Caco-2 (cell line): ENCODE data around the gene GLE1. TPM values are rescaled to one million over a fixed set of nuclear protein-coding genes. Genes with fewer than 3 reads are reported as not detected.

Source experiments
- BruUV-seq: library from RNA; stranded (reverse); fragments of 400-500 nt; replicated peaks from 2 replicates; lab custom pipeline; 2021; lab: Mats Ljungman, UMichigan
- CTCF ChIA-PET: fragments of 300-600 bp; sonication (Branson Sonifier 250); formaldehyde crosslinking; loops from one replicate; lab custom pipeline; 2022; ENCODE audit warnings: antibody characterized with exemption; lab: Charles Lee
- POLR2A ChIA-PET: fragments of 300-600 bp; sonication (Branson Sonifier 250); formaldehyde crosslinking; loops from one replicate; lab custom pipeline; 2022; ENCODE audit warnings: antibody characterized with exemption; lab: Charles Lee
- DNase-seq, 2 experiments: peaks; one replicate each; pipeline versions ENCODE4 v3.0.0 to v3.0.0-alpha.2; 2020 to 2022
- H3K27me3 ChIP-seq: replicated peaks from 2 replicates; pipeline ENCODE4 v1.6.0; 2011; ENCODE audit warnings: low read length; ENCODE audit not compliant: control insufficient read depth, insufficient read depth
- H3K36me3 ChIP-seq: 2 replicates; pipeline ENCODE4 v1.5.1; 2011; ENCODE audit warnings: low read length; ENCODE audit not compliant: control insufficient read depth, insufficient read depth
- H3K4me1 ChIP-seq: fragments of 250-450 bp; sonication (Bioruptor Pico); 2 replicates; pipeline ENCODE4 v1.5.1; 2020; ENCODE audit warnings: mild to moderate bottlenecking
- H3K4me3 ChIP-seq: 2 replicates; pipeline ENCODE4 v1.5.1; 2011; ENCODE audit warnings: low read depth, mild to moderate bottlenecking, control low read depth, low read length
- H3K9me3 ChIP-seq: fragments of 250-450 bp; sonication (Bioruptor Pico); 2 replicates; pipeline ENCODE4 v1.5.1; 2020; ENCODE audit warnings: mild to moderate bottlenecking, moderate library complexity
- H3K27ac Mint-ChIP-seq: one replicate; pipeline ENCODE4 v1.8.0; 2022; ENCODE audit warnings: mixed read lengths; ENCODE audit not compliant: unreplicated experiment
- H3K27me3 Mint-ChIP-seq: one replicate; pipeline ENCODE4 v1.8.0; 2022; ENCODE audit warnings: mixed read lengths; ENCODE audit not compliant: insufficient read depth, unreplicated experiment
- H3K36me3 Mint-ChIP-seq: one replicate; pipeline ENCODE4 v1.8.0; 2022; ENCODE audit warnings: mild to moderate bottlenecking, mixed read lengths; ENCODE audit not compliant: insufficient read depth, unreplicated experiment
- H3K4me1 Mint-ChIP-seq: one replicate; pipeline ENCODE4 v1.8.0; 2022; ENCODE audit warnings: low read depth, mixed read lengths; ENCODE audit not compliant: unreplicated experiment
- H3K4me3 Mint-ChIP-seq: one replicate; pipeline ENCODE4 v1.8.0; 2022; ENCODE audit warnings: mild to moderate bottlenecking, moderate library complexity, mixed read lengths; ENCODE audit not compliant: unreplicated experiment
- H3K9me3 Mint-ChIP-seq: one replicate; pipeline ENCODE4 v1.8.0; 2022; ENCODE audit warnings: mixed read lengths; ENCODE audit not compliant: unreplicated experiment
- intact Hi-C: fragments of 100-400 bp; cut with micrococcal nuclease; formaldehyde crosslinking; loops from one replicate; pipeline ENCODE4 v1.10.0; 2022; ENCODE audit not compliant: unreplicated experiment
- total RNA-seq: library from RNA; stranded (reverse); gene quantifications from 2 replicates; pipeline ENCODE4 v1.2.3, GENCODE V29; 2022
- TF ChIP-seq, protein P1 (sequence below), 2 experiments: fragments of 200-600 bp in 1 of 2; IDR thresholded peaks; 1 replicate in 1 of 2; 2 replicates in 1 of 2; pipeline versions ENCODE4 v1.5.1 to v1.8.0; 2011 to 2022; ENCODE audit warnings: antibody characterized with exemption in 1 of 2, control low read depth in 1 of 2, inconsistent platforms in 1 of 2, low read depth in 1 of 2, low read length in 1 of 2, mild to moderate bottlenecking in 1 of 2, moderate library complexity in 1 of 2; ENCODE audit not compliant: insufficient read depth in 1 of 2, severe bottlenecking in 1 of 2, unreplicated experiment in 1 of 2

Gene GLE1
- total RNA-seq, 1 experiment from 2014 or later = 30.4 TPM

DNA sequence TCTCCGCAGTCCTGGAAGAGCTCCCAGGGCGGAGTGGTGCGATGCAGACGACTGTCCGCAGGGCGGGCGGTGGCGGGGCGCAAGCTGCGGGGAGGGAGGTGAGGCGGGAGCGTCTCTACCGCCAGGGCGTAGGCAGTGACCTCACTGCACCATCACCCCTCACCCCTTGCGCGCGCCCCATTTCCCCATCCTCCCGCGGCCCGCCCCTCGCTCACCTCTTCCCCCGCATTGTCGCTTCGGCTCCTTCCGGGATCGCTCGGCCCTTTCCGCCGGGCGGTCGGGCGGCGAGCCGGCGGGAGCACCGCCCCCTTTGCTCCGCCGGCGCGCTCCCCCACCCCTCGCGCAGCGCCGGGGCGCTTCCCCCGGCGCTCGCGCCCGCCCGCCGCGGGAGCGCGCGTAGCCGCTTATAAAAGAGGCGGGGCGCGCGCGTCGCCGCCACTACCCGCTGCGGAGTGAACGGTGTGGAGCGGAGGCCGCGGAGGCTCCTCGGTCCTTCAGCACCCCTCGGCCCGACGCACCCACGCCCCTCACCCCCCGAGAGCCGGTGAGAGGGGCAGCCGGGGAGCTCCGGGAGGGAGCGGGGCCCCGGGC lies 47.7 kb downstream of the GLE1 start, which contains the start of gene SPTAN1:
SPTAN1 (plus strand) TSS at position 435 of the 591 bp plus-strand sequence. CDS start 14,154 bp downstream, outside the sequence.
- H3K4me1 Mint-ChIP-seq = peaks cover 12% of the 10 kb centered on the region
- peaks cover 5% of the 10 kb centered on the region for H3K36me3 Mint-ChIP-seq
- no peak within 1 kb of the TSS for H3K27ac Mint-ChIP-seq
- Histone ChIP-seq H3K9me3 (no peaks in the 10 kb centered on the region), H3K27me3 (no peaks in the 10 kb centered on the region), H3K4me3 (peak within 1 kb of the TSS; percentile 93), H3K4me1 (peaks cover 37% of the 10 kb centered on the region), H3K36me3 (no peaks in the 10 kb centered on the region)
- TF ChIP-seq, protein P1, sequence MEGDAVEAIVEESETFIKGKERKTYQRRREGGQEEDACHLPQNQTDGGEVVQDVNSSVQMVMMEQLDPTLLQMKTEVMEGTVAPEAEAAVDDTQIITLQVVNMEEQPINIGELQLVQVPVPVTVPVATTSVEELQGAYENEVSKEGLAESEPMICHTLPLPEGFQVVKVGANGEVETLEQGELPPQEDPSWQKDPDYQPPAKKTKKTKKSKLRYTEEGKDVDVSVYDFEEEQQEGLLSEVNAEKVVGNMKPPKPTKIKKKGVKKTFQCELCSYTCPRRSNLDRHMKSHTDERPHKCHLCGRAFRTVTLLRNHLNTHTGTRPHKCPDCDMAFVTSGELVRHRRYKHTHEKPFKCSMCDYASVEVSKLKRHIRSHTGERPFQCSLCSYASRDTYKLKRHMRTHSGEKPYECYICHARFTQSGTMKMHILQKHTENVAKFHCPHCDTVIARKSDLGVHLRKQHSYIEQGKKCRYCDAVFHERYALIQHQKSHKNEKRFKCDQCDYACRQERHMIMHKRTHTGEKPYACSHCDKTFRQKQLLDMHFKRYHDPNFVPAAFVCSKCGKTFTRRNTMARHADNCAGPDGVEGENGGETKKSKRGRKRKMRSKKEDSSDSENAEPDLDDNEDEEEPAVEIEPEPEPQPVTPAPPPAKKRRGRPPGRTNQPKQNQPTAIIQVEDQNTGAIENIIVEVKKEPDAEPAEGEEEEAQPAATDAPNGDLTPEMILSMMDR (IDR thresholded peaks at IDR 0.05; ENCODE audit: insufficient read depth in 1 of 2, low read depth in 1 of 2, low read length in 1 of 2, severe bottlenecking in 1 of 2, unreplicated experiment in 1 of 2) = no peak
- ChIA-PET POLR2A (interaction anchor here (0.6 to 1.9 kb wide), 11 partner anchors 11 to 1502 kb away, joined by 3 to 11 read pairs (median 4); partner anchors contain the start of genes ENDOG, GLE1, GOLGA2 and GPR107), CTCF (interaction anchor here (0.5 to 1.2 kb wide), 7 partner anchors 13 to 1272 kb away, joined by 3 to 8 read pairs (median 5); partner anchors contain the start of genes ENDOG, SH3GLB2 and TOR1A)
- intact Hi-C loops = loop anchor here (2.0 kb wide), 1 partner anchor 47 kb away; the partner anchor contains the start of gene GLE1
- H3K9me3 Mint-ChIP-seq = no peaks in the 10 kb centered on the region
- H3K27me3 Mint-ChIP-seq = no peaks in the 10 kb centered on the region
- no TSS peak for BruUV-seq
- peak; percentile 88 to 92 for DNase-seq
- H3K4me3 Mint-ChIP-seq = no peak within 1 kb of the TSS

DNA sequence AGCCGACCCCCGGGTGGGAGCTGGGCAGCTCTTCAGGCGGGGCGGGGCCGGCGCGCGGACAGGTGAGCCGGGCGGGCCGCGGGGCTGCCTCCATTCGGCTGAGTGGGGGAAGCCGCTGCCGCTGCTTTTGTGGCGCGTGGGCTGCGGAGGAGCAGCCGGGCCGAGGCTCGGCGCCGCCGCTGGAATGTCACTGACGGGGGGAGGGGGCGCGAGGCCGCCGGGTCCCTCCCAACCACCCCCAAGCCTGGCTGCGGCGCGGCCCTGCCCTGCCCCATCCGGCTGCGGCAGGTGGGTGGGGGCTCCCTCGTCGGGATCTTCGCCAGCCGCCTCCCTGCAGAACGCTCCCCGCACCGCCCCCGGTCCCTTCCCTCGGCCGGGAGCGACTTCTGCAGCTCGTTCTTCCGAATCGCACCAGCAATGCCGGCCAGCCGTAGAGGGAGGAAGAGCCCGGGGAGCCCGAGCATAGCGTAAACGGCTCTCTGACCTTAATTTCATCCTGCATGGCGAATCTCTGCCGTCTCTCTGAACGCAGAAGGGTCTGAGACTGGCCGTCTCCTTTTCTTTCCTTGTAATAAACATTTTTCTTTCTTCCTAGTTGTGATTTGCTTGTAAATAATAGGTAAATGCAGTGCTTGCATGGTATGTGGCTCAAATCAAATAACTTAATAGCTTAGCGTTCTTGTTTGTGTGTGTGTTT lies 48.4 kb downstream of the GLE1 start:
- H3K27me3 ChIP-seq = no peaks in the 10 kb centered on the region
- H3K9me3 ChIP-seq = no peaks in the 10 kb centered on the region
- Mint-ChIP-seq H3K4me3 (no peak overlapping the region), H3K27me3 (no peaks in the 10 kb centered on the region), H3K4me1 (peaks cover 17% of the 10 kb centered on the region), H3K27ac (no peak overlapping the region), H3K9me3 (no peaks in the 10 kb centered on the region), H3K36me3 (peaks cover 8% of the 10 kb centered on the region)
- peak; percentile 70 to 77 for DNase-seq
- ChIA-PET POLR2A (interaction anchor here (0.6 to 1.9 kb wide), 7 partner anchors 16 to 277 kb away, joined by 3 to 11 read pairs (median 4); partner anchors contain the start of genes GLE1, GOLGA2, ODF2 and SLC27A4), CTCF (interaction anchor here (0.7 to 0.8 kb wide), 2 partner anchors 114 to 475 kb away, joined by 3 to 8 read pairs; partner anchors contain the start of gene SH3GLB2)
- no TSS peak for BruUV-seq
- no peaks in the 10 kb centered on the region for H3K36me3 ChIP-seq
- peaks cover 42% of the 10 kb centered on the region for H3K4me1 ChIP-seq
- TF ChIP-seq, protein P1 (IDR thresholded peaks at IDR 0.05; ENCODE audit: insufficient read depth in 1 of 2, low read depth in 1 of 2, low read length in 1 of 2, severe bottlenecking in 1 of 2, unreplicated experiment in 1 of 2) = no peak
- intact Hi-C loops = loop anchor here (2.0 kb wide), 1 partner anchor 48 kb away; the partner anchor contains the start of gene GLE1
- H3K4me3 ChIP-seq = peak overlapping the region; percentile 93

DNA sequence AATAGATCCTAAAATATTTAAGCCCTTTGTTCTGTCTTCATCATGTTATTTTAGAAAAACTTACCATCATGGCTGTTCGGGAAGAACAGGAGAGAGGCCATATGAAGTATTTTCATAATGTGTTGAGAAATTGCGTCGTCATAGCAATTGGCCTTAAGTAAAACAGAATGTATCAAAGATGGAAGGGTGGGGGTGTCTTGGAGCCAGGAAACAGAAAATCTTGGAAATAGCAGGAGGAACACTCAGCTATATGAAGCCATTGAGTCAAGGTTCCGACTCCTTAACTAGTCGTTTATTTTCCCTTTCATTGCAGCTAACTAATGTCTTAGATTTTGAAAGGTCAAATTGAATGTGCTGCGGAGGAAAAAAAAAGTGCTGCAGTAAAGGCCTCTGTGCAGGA lies 49.2 kb downstream of the GLE1 start:
- Mint-ChIP-seq H3K27me3 (no peaks in the 10 kb centered on the region), H3K36me3 (peaks cover 15% of the 10 kb centered on the region), H3K4me3 (no peak overlapping the region), H3K4me1 (peaks cover 26% of the 10 kb centered on the region), H3K9me3 (no peaks in the 10 kb centered on the region), H3K27ac (no peak overlapping the region)
- DNase-seq = no peak
- intact Hi-C loops = loop anchor here (2.0 kb wide), 1 partner anchor 49 kb away; the partner anchor contains the start of gene GLE1
- POLR2A ChIA-PET = interaction anchor here (0.7 to 1.7 kb wide), 2 partner anchors 18 to 49 kb away, joined by 3 to 7 read pairs; partner anchors contain the start of gene GLE1
- H3K27me3 ChIP-seq = no peaks in the 10 kb centered on the region
- H3K4me3 ChIP-seq = peak overlapping the region; percentile 93
- CTCF ChIA-PET = interaction anchor here (1.4 kb wide), 1 partner anchor 58 kb away, joined by 4 read pairs; no protein-coding TSS in a partner anchor
- BruUV-seq = TSS peak; percentile 43
- TF ChIP-seq, protein P1 (IDR thresholded peaks at IDR 0.05; ENCODE audit: insufficient read depth in 1 of 2, low read depth in 1 of 2, low read length in 1 of 2, severe bottlenecking in 1 of 2, unreplicated experiment in 1 of 2) = no peak
- H3K36me3 ChIP-seq = no peaks in the 10 kb centered on the region
- peaks cover 51% of the 10 kb centered on the region for H3K4me1 ChIP-seq
- no peaks in the 10 kb centered on the region for H3K9me3 ChIP-seq
